MCF 10A (cell line): ENCODE data around the gene CFAP299. TPM values are rescaled to one million over a fixed set of nuclear protein-coding genes. Genes with fewer than 3 reads are reported as not detected.

Experiments used
- BruUV-seq: library from RNA; stranded (reverse); fragments of 400-500 nt; replicated peaks from 2 replicates; lab custom pipeline; 2021; lab: Mats Ljungman, UMichigan
- CTCF ChIA-PET: fragments of 300-600 bp; sonication (Branson Sonifier 250); formaldehyde crosslinking; extraction: SDS; loops from one replicate; lab custom pipeline; 2021; ENCODE audit warnings: antibody characterized with exemption, inconsistent platforms; lab: Yijun Ruan, JAX
- POLR2A ChIA-PET: fragments of 300-600, 350-650 bp; sonication (Branson Sonifier 250); formaldehyde crosslinking; extraction: SDS; loops from one replicate; lab custom pipeline; 2020; ENCODE audit warnings: antibody characterized with exemption, inconsistent platforms; lab: Yijun Ruan, JAX
- DNase-seq: peaks from one replicate; pipeline ENCODE4 v3.0.0-alpha.2; 2018; ENCODE audit not compliant: unreplicated experiment
- H3K27ac Mint-ChIP-seq: one replicate; pipeline ENCODE4 v1.8.0; 2022; ENCODE audit warnings: mild to moderate bottlenecking, low read depth, mixed read lengths; ENCODE audit not compliant: unreplicated experiment
- H3K27me3 Mint-ChIP-seq: one replicate; pipeline ENCODE4 v1.8.0; 2022; ENCODE audit warnings: mixed read lengths; ENCODE audit not compliant: insufficient read depth, unreplicated experiment
- H3K36me3 Mint-ChIP-seq: one replicate; pipeline ENCODE4 v1.8.0; 2022; ENCODE audit warnings: mild to moderate bottlenecking, moderate library complexity, mixed read lengths; ENCODE audit not compliant: insufficient read depth, unreplicated experiment
- H3K4me1 Mint-ChIP-seq: one replicate; pipeline ENCODE4 v1.8.0; 2022; ENCODE audit warnings: mixed read lengths; ENCODE audit not compliant: insufficient read depth, unreplicated experiment
- H3K4me3 Mint-ChIP-seq: one replicate; pipeline ENCODE4 v1.8.0; 2022; ENCODE audit warnings: mild to moderate bottlenecking, moderate library complexity, mixed read lengths; ENCODE audit not compliant: unreplicated experiment
- H3K9me3 Mint-ChIP-seq: one replicate; pipeline ENCODE4 v1.8.0; 2022; ENCODE audit warnings: mixed read lengths; ENCODE audit not compliant: unreplicated experiment
- intact Hi-C: fragments of 100-400 bp; cut with micrococcal nuclease; formaldehyde crosslinking; loops from 2 replicates; pipeline ENCODE4 v1.14.1; 2022
- total RNA-seq: library from RNA; stranded (reverse); gene quantifications from 2 replicates; pipeline ENCODE4 v1.2.3, GENCODE V29; 2022
- TF ChIP-seq, protein P1 (sequence below): fragments of 200-600 bp; IDR thresholded peaks from one replicate; pipeline ENCODE4 v1.8.0; 2022; ENCODE audit warnings: antibody characterized with exemption, mild to moderate bottlenecking; ENCODE audit not compliant: unreplicated experiment

The CFAP299 gene
- total RNA-seq, 1 experiment from 2014 or later, result 0.33 TPM

DNA sequence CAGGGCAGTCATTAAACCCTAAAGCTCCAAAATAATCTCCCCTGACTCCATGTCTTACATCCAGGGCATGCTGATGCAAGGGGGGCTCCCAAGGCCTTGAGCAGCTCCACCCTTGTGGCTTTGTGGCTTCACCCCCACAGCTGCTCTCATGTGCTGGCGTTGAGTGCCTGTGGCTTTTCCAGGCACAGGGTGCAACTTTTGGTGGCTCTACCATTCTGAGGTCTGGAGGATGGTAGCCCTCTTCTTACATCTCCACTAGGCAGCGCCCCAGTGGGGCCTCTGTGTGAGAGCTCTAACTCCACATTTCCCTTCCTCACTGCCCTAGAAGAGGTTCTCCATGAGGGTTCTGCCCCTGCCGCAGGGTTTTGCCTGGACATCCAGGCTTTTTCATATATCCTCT, 35.1 kb downstream of the CFAP299 start:
- Mint-ChIP-seq H3K36me3 (no peaks in the 10 kb centered on the region), H3K27ac (no peak overlapping the region), H3K27me3 (no peaks in the 10 kb centered on the region), H3K9me3 (no peaks in the 10 kb centered on the region), H3K4me3 (no peak overlapping the region), H3K4me1 (peaks cover 5% of the 10 kb centered on the region)
- no peak for DNase-seq
- intact Hi-C loops, result no loop called here
- no TSS peak for BruUV-seq
- CTCF ChIA-PET, result interaction anchor here (1.5 kb wide), 1 partner anchor 669 kb away, joined by 4 read pairs; no protein-coding TSS in a partner anchor
- POLR2A ChIA-PET, result no interaction called here
- TF ChIP-seq, protein P1, sequence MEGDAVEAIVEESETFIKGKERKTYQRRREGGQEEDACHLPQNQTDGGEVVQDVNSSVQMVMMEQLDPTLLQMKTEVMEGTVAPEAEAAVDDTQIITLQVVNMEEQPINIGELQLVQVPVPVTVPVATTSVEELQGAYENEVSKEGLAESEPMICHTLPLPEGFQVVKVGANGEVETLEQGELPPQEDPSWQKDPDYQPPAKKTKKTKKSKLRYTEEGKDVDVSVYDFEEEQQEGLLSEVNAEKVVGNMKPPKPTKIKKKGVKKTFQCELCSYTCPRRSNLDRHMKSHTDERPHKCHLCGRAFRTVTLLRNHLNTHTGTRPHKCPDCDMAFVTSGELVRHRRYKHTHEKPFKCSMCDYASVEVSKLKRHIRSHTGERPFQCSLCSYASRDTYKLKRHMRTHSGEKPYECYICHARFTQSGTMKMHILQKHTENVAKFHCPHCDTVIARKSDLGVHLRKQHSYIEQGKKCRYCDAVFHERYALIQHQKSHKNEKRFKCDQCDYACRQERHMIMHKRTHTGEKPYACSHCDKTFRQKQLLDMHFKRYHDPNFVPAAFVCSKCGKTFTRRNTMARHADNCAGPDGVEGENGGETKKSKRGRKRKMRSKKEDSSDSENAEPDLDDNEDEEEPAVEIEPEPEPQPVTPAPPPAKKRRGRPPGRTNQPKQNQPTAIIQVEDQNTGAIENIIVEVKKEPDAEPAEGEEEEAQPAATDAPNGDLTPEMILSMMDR, result no peak

DNA sequence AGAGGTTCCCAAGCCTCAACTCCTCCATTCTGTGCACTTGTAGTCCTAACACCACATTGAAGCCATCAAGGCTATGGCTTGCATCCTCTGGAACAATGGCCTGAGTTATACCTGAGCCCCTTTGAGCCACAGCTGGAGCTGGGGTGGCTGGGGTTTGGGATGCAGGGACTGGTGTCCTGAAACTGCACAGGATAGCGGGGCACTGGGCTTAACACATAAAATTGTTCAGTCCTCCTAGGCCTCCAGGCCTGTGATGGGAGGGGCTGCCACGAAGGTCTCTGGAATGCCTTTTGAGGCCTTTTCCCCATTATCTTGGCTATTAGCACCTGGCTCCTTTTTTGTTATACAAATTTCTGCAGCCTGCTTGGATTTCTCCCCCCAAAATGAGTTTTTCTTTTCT, 35.5 kb downstream of the CFAP299 start:
- intact Hi-C loops, result no loop called here
- CTCF ChIA-PET, result interaction anchor here (1.5 kb wide), 1 partner anchor 669 kb away, joined by 4 read pairs; no protein-coding TSS in a partner anchor
- TF ChIP-seq, protein P1, result no peak
- DNase-seq, result no peak
- Mint-ChIP-seq H3K4me1 (peaks cover 3% of the 10 kb centered on the region), H3K4me3 (no peak overlapping the region), H3K27ac (no peak overlapping the region), H3K27me3 (no peaks in the 10 kb centered on the region), H3K36me3 (no peaks in the 10 kb centered on the region), H3K9me3 (no peaks in the 10 kb centered on the region)
- POLR2A ChIA-PET, result no interaction called here
- no TSS peak for BruUV-seq

DNA sequence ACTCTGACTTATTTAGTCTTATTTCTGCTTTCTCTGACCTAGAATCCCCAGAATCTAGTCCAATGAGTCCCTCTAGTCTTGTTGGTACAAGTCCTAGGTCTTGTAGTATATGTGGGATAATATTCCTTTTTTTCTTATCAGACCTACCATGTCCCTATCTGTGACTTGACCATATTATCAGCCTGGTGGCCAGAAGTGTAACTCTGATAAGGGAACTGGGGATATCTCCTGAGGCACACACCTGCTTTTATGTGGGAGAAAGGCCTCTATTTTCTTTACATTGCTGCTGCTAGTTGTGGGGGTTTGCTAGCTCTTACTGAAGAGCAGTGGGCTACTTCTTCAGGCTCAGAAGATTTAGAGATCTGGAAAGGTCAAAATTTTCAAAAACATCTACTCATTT, 38.6 kb downstream of the CFAP299 start:
- no TSS peak for BruUV-seq
- Mint-ChIP-seq H3K9me3 (no peaks in the 10 kb centered on the region), H3K27me3 (no peaks in the 10 kb centered on the region), H3K4me3 (no peak overlapping the region), H3K4me1 (no peaks in the 10 kb centered on the region), H3K36me3 (no peaks in the 10 kb centered on the region), H3K27ac (no peak overlapping the region)
- ChIA-PET POLR2A (no interaction called here), CTCF (interaction anchor here (0.6 to 1.5 kb wide), 3 partner anchors 9 to 299 kb away, joined by 3 to 6 read pairs (median 5); no protein-coding TSS in a partner anchor)
- DNase-seq, result no peak
- intact Hi-C loops, result no loop called here
- TF ChIP-seq, protein P1, result no peak

DNA sequence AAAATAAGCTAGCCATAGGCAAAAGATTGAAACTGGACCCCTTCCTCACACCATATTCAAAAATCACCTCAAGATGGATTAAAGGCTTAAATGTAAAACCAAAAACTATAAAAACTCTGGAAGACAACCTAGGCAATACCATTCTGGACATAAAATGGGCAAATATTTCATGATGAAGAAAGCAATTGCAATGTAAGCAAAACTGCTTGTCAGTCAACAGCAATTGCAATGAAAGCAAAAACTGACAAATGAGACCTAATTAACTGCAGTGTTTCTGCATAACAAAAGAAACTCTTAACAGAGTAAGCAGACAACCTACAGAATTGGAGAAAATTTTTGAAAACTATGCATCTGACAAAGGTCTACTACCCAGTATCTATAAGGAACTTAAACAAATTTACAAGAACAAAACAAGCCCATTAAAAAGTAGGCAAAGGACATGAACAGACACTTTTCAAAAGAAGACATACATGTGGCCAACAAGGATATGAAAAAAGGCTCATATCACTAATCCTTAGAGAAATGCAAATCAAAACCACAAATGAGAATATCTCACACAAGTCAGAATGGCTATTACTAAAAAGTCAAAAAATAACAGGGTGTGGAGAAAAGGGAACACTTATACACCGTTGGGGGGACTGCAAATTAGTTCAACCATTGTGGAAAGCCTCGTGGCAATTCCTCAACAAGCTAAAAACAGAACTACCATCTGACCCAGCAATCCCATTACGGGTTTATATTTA, 46.7 kb downstream of the CFAP299 start:
- POLR2A ChIA-PET, result no interaction called here
- no peaks in the 10 kb centered on the region for H3K4me1 Mint-ChIP-seq
- CTCF ChIA-PET, result no interaction called here
- H3K4me3 Mint-ChIP-seq, result no peak overlapping the region
- intact Hi-C loops, result no loop called here
- peaks cover 7% of the 10 kb centered on the region for H3K9me3 Mint-ChIP-seq
- no peak for DNase-seq
- H3K27me3 Mint-ChIP-seq, result no peaks in the 10 kb centered on the region
- no peaks in the 10 kb centered on the region for H3K36me3 Mint-ChIP-seq
- TF ChIP-seq, protein P1, result no peak
- H3K27ac Mint-ChIP-seq, result no peak overlapping the region
- BruUV-seq, result no TSS peak
